ENCODE data around the gene RBP5.

RBP5 gene

DNA sequence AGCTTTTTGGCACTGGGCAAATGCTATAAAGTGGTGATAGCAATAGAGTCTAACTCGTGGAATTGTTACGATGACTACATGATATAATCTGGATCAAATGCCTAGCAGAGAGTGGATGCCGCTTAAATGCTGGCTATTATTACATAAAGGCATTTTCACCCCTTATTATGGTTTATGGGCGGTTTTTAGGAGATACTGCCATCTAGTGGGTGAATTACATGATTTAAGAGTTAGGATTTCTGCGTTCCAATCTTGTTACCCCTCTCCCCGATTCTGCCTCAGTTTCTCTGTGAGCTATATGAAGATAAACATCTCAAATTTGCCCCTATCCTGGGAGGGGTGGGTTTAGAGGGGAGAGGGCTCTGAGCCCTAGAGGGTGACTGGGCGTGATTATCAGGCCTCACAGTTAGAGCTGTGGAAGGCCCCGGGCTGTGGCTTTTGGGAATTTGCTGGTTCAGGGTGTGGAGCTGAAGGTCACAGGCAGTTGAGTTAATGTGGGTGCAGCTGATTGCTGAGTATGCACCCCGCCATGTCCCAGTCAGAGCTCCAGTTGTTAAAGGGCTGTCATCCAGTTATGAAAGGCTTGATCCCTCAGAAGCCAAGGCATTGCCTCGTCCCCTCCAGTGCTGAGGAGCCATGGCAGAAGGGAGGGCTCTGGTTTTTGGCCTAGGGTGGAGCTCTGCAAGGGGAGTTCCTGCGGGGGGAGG is 15.9 kb upstream of the RBP5 start:
- DNase-seq, result no peak

DNA sequence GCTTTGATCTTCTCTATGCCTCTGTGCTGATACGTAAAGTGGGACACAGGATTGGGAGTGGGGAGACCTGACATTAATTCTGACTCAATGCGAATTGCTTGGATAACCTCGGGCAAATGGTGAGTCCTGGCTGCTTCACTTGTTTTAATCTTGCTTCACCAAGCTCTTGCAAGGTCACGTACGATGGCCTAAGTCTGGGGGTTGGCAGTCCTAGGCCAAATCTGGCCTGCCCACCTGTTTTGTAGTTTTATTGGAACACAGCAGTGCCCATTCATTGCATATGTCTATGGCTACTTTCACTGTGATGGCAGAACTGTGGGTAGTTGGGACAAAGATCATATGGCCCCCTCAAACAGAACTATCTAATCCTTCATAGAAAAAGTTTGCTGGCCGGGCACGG is 14.9 kb upstream of the RBP5 start:
- DNase-seq, result no peak

DNA sequence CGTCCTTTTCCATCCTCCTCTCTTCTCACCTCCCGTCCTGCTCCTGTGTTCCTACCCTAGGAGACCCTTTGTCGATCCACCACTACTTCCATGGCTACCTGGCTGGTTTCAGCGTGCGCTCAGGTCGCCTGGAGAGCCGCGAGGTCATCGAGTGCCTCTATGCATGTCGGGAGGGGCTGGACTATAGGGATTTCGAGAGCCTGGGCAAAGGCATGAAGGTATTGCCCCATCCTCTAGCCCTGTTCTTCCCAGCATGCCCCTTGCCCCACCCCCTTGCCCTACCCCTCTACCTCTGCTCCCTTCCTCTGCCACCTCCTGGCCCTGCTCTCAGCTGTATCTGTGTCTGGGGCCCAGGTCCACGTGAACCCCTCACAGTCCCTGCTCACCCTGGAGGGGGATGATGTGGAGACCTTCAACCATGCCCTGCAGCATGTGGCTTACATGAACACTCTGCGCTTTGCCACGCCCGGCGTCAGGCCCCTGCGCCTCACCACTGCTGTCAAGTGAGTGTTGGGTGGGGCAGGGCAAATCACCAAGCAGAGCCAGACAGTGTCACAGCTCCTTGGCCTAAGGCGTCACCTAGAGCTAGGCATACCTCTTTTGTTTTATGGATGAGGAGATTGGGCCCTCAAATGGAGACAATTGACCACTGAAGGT is 14.2 kb upstream of the RBP5 start:
- DNase-seq, result no peak

DNA sequence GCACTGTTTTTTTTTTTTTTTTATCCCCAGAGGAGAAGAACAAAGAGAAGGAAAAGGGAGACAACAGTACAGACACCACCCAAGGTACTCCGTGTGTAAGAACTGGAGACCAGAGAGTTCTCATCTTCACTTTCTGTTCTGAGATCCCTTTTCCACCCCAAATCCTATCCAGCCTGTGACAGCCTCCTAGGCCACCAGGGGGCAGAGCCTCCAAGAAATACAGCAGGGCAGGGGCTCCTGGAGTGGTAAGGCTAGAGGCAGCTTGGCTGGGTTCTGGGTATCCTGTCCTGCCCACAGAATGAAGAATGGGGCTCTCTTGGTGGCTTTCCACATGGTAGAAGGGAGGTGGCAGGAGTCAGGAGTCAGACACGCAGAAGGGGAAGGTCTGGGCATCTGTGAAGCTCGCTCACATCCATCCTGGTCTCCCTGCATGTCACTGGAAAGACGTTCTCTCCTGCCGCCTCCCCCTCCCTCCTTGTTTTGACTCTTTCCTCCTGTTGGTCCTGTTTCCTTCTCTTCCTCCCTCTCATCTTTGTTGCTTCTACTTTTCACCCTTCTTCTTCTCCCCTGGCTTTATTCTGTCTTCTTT is 13.5 kb upstream of the RBP5 start:
- DNase-seq, result peak; percentile 55 to 66

DNA sequence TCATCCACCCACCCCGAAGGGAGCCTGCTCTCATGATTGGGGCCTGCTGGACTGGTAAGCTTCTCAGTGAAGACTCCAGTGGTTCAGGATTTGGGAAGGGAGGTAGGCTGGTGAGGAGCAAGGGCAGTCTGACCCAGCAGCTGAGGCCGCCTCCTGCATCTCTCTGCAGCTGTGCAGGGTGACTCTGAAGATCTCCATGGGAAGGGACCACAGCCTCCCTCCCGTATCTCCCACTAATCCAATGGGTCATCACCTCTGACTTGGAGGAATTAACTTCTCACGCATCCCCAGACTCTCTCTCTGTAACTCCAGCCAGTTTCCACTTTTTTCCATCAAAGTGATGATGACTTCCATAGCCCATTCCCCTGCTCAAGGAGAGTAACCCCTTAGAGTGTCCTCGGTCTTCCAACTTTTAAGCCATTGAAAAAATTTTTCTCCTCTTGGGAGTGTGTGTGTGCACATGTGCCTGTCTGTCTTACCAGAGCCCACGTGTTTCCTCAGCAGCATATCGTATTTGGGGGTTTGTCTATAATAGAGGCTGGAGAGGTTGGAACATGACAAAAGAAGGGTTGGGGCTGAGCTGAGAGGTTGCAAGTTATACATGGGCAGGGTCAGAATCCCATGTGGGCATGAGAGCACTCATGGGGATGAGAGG is 12.8 kb upstream of the RBP5 start:
- no peak for DNase-seq

DNA sequence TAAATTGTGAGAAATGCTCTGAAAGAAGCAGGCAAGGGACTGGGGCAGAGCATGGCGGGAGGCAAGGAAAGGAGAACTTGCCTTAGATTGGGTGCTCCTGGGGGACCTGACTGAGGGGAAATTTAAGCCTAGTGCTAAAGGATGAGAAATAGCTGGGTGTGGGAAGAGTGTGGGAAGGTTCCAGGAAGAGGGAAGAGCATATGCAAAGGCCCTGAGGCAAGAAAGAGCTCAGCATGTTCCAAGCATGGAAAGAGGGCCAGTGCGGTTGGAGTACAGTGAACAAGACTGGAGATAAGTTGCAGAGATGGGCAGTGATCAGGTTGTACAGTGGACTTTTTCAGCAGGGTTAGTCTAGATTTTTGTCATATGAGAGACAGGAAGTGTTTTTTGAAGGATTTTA is 10.5 kb upstream of the RBP5 start:
- DNase-seq, result no peak

DNA sequence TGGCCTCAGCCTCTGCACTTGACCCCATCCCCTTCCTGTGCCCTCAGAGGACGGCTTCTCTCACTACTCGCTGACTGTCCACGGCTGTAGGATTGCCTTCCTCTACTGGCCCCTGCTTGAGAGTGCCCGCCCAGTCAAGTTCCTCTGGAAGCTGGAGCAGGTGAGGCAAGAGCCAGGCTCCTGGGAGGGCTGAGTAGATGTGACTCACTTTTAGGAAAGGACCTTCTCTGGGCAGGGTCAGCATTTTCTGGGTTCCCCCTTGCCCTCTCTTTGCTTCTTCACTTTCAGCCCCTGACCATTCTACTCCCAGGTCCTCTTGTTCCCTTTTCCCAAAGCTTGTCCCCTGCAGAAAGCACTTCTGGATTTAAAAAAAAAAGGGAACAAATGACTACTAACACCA is 9.2 kb upstream of the RBP5 start:
- no peak for DNase-seq

DNA sequence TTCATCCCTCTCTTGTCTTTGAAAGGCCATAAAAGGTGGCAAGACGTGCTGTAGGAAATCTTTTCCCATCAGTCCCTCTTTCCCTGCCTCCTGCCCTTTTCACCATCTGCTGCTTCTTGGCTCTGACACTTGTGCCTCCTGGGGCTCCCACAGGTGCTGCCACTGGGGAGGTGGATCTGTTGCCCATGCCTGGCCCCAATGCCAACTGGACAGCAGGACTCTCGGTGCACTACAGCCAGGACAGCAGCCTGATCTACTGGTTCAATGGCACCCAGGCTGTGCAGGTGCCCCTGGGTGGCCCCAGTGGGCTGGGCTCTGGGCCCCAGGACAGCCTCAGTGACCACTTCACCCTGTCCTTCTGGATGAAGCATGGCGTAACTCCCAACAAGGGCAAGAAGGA is 8.0 kb upstream of the RBP5 start:
- no peak for DNase-seq

DNA sequence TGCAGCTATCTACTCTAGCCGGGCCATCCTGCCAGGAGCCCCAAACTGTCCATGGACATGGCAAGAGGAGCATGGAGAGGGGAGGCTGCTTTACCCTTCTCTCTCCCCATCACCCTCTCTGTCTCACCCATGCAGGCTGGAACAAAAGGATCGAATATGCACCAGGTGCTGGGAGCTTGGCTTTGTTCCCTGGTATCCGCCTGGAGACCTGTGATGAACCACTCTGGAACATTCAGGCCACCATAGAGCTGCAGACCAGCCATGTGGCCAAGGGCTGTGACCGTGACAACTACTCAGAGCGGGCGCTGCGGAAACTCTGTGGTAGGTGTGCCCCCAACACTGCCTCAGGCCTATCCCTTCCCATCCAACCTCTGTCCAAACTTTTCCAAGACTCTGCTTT is 7.4 kb upstream of the RBP5 start:
- DNase-seq, result no peak

DNA sequence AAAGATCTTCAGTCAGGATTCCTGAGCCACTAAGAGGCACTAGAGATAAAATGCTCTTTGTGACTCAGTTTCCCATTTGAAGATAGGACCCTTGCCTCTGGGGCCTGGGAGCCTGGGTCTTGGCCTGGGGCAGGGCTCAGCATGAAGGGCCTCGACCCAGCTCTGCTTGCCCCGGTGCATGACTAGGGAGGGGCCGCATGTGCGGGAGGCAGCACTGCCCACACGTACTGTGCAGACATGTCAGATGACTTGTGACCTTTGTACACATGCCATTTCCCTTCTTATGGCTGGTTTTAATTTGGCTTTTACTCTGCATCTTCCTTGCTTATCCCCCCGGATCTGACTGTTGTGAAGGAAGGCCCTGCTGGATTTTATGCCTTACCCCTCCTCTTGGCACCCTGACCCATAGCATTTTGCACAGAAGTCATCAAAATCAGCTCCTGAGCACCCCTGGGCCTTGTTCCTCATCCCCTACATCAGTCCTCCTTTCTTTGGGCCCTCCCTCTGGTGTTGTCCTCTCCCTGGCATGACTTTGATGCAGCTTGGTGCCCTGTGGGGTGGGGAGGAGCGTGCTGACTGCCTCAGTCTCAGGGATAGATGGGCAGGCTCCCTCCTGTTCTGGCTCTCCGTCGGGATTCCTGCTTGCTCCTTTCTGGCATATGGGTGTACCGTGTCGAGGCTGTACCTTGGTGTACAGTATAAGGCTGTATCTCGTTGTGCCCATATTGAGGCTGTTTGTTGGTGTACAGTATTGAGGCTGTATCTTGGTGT is 5.9 kb upstream of the RBP5 start:
- DNase-seq, result no peak

DNA sequence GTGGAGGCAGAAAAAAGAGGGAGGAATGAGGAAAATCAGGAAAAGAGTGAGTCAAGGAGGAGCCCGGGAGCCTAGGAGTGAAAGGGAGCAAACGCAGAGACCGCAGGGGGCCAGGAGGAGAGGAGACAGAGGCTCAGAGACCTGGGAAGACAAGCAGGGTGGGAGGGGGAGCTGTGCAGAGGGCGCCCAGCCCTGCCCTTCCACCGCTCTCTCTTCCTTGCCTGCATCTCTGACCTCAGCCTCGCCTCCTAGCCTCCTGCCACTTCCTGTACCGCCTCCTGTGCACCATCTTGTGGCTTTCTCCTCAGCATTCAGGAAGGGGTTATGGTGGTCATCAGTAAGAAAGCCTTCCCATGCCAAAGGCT is 2.8 kb upstream of the RBP5 start:
- DNase-seq, result peak; percentile 41 to 56

DNA sequence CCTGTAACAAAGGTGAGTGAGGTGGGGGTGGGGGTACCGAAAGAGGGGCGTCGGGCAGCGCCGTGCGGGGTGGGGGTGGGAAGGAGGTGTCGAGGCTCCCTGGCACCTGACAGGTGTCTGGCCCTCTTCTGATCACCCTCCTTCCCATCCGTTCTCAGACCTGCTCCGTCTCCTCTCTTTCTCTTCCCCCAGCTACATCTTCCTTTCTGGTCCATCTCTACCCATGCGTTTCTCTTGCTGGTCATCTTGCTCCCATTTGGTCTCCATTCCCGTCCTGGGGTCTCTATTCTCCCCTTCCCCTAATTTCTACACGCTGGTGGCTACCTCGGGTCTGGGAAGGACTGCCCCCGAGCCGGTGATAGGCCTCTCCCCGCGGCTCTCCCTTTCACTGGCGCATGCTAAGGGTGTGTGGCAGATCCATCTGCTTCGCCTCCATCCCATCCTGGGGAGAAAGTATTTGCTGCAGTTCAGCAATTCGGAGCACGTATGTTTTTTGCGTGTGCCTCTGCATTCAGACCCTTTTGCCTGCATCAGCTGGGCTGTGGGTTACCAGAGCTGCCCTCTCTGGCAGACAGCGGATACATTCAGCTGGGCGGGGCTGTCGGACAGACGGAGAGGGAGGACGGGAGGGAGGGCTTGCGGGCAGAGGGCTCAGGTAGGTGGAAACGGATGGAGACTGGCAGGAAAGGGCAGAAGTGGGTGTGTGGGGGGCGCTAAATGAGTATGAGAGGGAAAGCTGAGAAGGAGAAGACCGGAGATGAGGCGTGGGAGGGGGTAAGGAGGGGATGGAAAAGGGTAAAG is 2.2 kb upstream of the RBP5 start:
- peak; percentile 67 to 75 for DNase-seq

DNA sequence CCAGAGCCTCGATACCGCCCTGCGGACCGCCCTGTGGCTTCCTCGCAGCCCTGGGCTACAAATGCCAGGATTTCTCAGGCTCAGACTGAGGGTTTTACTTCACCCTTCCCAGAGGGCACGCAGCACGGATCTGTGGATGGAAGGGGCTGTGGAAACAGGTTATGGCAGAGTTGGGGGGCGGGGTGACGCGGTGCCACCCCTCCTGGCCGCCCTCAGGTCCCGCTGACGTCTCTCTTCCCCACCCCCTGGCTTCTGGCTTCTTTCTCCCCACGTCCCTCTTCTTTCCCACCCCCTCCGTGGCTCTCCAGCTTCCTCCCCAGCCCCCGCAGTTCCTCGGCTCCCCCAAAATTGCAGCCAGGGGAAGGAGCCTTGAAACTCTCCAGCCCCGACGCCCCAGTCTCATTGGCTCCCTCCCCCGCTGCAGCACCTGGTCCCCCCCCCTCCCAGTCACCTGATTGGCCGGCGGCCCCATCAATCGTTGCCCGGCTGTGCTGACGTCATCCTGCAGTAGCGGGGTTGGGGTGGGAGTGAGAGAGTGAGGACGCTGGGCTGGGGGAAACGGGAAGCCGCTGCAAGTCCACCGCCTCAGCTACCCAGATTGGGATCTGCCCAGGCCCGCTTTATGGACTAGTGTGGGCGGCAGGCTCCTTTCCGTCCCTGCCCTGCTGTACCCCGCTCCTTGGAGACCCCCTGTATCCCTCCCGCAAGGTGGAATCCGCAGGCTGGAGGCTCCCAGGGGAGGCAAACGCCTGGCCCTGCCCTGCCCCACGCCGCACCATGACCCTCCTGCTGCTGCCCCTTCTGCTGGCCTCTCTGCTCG is 1.4 kb upstream of the RBP5 start, which contains the start of gene CLSTN3:
Gene CLSTN3 (plus strand): TSS at position 500 of the 820 bp plus-strand sequence. CDS start 278 bp downstream, at position 778.
- DNase-seq, result peak; percentile 82 to 85

DNA sequence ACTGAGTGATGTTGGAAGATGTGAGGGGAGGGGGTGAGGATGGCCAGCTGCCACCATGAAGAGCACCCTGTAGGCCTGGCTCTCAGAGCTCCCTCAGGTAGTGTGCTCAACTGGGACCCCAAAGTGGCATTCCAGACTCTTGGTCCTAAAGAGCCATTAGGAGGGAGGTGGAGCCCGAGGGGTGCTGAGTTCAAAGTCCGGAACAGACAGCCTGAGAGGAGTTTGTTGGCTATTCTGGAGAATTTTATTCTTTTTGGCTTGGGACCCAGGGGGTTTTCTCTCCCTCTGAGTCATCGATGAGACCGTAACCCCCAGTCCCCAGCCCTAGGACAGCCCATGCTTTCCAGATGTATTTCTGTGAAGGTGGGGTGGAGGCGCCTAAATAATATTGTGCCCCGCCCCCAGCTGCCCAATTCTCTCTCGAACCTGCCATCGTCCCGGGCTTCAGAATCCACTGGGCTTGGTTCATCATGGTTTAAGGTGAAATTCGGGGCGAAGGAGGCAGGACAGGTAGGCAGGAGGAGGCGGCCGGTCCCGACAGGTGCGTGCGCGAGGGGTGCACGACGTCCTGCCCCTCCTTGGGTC is 690 bp upstream of the RBP5 start:
- peak in 1 of 2 experiments; percentile 6 for DNase-seq

DNA sequence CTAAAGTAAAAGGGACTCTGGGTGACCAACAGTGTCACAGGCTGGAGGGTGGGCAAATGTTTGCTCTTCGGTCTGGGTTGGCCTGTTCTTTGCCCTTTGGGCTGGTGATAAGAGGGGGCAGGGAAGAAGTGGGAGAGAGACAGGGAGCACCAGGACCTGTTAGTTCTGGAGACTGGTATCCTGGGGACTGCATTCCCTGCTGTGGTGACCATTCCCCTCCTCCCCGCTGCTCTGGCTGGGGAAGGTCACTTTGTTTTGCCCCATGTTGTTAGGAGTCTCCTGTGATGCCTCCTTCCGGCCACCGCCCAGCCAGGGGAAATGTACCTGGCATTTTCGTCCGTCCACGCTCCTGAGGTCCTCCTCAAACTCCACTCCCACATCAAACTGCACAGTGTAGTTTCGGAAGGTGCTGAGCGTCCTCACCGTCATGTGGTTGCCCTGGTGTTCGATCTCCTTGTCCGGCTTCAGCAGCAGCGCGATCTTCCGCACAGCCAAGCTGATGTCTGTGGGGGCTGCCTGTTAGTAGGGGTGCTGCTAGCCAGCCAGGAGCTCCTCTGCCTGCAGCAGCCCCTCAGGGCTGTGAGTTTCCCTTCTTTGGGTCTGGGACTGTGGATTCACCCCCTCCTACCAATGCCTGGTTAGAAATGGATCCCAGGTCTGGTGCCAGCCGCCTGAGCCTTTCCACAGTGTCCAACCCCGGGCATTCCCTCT is 618 bp downstream of the RBP5 start:
- DNase-seq, result no peak

DNA sequence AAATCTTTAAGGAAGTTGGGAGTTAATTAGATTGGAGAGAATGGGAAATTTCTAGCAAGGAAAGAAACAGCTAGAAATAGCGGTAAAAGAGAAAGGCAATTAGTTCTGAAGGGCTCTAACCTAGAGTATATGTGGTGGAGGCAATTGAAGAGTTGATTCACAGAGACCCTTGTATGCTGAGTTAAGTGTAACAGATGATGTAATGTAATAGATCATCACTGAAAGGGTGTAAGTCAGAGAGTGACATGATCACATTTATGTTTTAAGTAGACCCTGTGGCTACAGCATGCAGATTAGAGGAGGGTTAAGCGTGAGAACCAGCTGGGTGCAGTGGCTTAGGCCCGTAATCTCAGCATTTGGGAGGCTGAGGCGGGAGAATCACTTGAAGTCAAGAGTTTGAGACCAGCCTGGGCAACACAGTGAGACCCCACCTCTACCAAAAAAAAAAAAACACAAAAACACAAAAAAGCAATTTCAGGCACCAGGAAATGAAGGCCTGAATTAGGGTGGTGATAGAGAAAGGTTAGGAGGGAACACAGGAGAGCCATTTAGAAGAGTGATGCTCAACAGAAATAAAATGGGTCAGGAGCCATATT is 3.0 kb downstream of the RBP5 start:
- DNase-seq, result no peak

DNA sequence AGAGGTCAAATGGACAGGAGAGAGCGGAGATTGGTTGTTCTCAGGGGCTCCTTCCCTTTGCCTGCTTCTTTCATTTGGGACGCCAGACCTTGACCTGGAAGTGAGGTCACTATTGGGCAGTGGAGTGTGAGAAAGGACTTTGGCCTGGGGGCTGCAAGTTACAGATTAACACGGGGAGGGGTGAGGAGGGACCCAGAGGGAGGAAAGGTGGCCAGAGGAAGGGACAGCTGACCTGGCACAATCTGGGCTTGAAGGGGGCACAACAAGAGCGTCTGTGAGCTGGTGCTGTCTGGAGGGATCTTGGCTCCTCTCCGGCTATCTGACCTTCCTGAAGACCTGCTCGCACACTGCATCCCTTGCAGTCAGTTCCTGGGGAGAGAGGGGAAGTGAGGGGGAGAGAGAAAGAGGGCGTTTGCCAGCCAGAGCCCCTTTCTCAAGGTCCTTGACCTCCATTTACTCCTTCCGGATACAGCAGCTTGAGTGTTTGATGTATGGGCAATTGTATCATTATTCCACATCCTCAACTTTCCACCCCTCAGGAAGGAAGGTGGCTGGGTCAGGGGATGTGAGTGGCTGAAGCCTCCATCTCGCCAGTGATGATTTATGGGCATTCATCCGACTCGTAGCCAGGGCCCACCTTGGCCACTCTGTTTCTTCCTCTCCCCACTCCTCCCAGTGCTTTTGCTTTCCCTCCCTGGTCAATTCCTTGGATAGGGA is 4.7 kb downstream of the RBP5 start:
- DNase-seq, result no peak

DNA sequence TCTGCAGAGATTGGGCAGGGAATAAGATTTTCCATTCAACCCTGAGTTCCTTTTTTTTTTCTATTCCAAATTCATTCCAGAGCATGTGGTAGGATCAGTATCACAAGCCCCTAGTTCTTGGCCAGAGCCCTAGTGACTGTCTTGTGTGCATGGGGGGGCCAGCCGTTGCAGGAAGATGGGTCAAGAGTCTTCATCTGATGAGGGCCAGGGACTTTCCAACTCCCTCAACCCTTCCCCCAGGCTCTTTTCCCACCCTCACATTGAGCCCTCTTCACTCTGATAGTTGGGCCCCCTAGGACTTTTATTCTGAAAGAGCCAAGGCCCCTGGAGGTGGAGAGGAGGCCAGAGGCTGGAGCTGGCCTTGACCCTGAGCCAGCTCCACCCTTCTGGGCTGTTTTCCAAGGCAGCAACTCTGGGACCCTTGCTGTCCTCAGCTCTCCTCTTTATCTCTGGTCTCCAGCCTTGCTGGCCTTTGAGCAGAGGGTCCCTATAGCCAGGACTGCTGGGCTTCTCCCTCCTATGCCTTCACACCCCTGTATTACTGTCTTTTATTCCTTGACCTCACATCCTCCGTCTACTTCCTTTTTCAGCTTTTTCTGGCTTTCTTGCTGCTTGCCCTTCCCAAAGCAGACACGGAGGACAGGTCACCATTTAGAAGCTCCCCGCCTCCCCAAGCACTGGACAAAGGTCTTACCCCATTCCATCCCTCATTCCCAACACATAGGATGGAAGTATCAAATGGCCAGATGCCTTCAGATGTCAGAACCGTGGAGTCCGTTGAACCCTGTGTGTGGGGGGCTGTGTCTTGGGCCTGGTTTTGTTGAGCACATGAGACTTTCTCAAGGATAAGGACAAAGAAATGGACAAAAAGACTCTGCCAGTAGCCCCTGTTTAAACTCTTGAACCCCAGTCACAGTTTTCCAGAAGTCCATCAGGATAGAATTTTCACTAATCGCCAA is 5.6 kb downstream of the RBP5 start:
- DNase-seq, result no peak
